GM21619 (cell line): Measurements from ENCODE around the gene EHBP1.
"Not testable (repeated sequence)": the region's sequence is repeated elsewhere in the genome, so short reads cannot be mapped to it uniquely, and the experiment has no call there.

Source experiments
- ATAC-seq: cut with Tn5 transposase; IDR thresholded peaks from one replicate; pipeline ENCODE4 v1.9.1; 2021; ENCODE audit not compliant: unreplicated experiment

EHBP1 gene

GRCh38 chr2:62732262-62732777, 26.8 kb downstream of the EHBP1 start:
- no peak for ATAC-seq

- ATAC-seq = no peak
These were observed 28.0 kb downstream of the EHBP1 start for GRCh38 chr2:62733546-62733945.

- no peak for ATAC-seq
These were observed 31.5 kb downstream of the EHBP1 start for GRCh38 chr2:62736899-62737559.

GRCh38 chr2:62738981-62739936, 33.7 kb downstream of the EHBP1 start:
- ATAC-seq = no peak

GRCh38 chr2:62740221-62740620, 34.7 kb downstream of the EHBP1 start:
- ATAC-seq = no peak

GRCh38 chr2:62741127-62741526, 35.6 kb downstream of the EHBP1 start:
- ATAC-seq = no peak

- no peak for ATAC-seq
These were observed 36.6 kb downstream of the EHBP1 start for GRCh38 chr2:62741954-62742722.

GRCh38 chr2:62743506-62743905, 38.0 kb downstream of the EHBP1 start:
- no peak for ATAC-seq

GRCh38 chr2:62744603-62745002, 39.1 kb downstream of the EHBP1 start:
- no peak for ATAC-seq

GRCh38 chr2:62745891-62746481, 40.5 kb downstream of the EHBP1 start:
- ATAC-seq = no peak

GRCh38 chr2:62747169-62747568, 41.7 kb downstream of the EHBP1 start:
- no peak for ATAC-seq

- no peak for ATAC-seq
These were observed 42.4 kb downstream of the EHBP1 start for GRCh38 chr2:62747876-62748275.

GRCh38 chr2:62749111-62749510, 43.6 kb downstream of the EHBP1 start:
- ATAC-seq = not testable (repeated sequence)

GRCh38 chr2:62757029-62757428, 51.5 kb downstream of the EHBP1 start:
- no peak for ATAC-seq

GRCh38 chr2:62760026-62760425, 54.5 kb downstream of the EHBP1 start:
- no peak for ATAC-seq

- ATAC-seq = no peak
These were observed 55.0 kb downstream of the EHBP1 start for GRCh38 chr2:62760555-62760954.

GRCh38 chr2:62765619-62766376, 60.3 kb downstream of the EHBP1 start:
- ATAC-seq = no peak

GRCh38 chr2:62768615-62769014, 63.1 kb downstream of the EHBP1 start:
- no peak for ATAC-seq

GRCh38 chr2:62770629-62771028, 65.1 kb downstream of the EHBP1 start:
- ATAC-seq = no peak
